PC-3 (cell line): ENCODE measurements around the gene UFC1. TPM values are rescaled to one million over a fixed set of nuclear protein-coding genes. Genes with fewer than 3 reads are reported as not detected.

Source experiments
- ATAC-seq: fragments of 200-7000 bp; cut with Tn5 transposase; 2 replicates; pipeline ENCODE4 v1.9.1; 2020; ENCODE audit warnings: mild to moderate bottlenecking, moderate library complexity
- BruUV-seq: library from RNA; stranded (reverse); fragments of 400-500 nt; replicated peaks from 2 replicates; lab custom pipeline; 2021; lab: Mats Ljungman, UMichigan
- CTCF ChIA-PET: fragments of 300-600 bp; sonication (Branson Sonifier 250); formaldehyde crosslinking; loops from one replicate; lab custom pipeline; 2022; ENCODE audit warnings: antibody characterized with exemption; lab: Charles Lee
- POLR2A ChIA-PET: fragments of 300-600 bp; sonication (Branson Sonifier 250); formaldehyde crosslinking; loops from one replicate; lab custom pipeline; 2022; ENCODE audit warnings: antibody characterized with exemption; ENCODE audit not compliant: unreplicated experiment; lab: Charles Lee
- DNase-seq: peaks from one replicate; pipeline ENCODE4 v3.0.0-alpha.2; 2015
- H2AFZ ChIP-seq: fragments of 300-600 bp; sonication (generic); 2 replicates; pipeline ENCODE4 v1.6.0; 2016; ENCODE audit warnings: antibody characterized with exemption, low read length
- H3F3A ChIP-seq: fragments of 300-600 bp; sonication (generic); one replicate; pipeline ENCODE4 v1.6.0; 2017; ENCODE audit warnings: antibody characterized with exemption, low read length, control low read depth, mild to moderate bottlenecking; ENCODE audit not compliant: unreplicated experiment
- H3K27ac ChIP-seq: fragments of 300-600 bp; sonication (generic); 2 replicates; pipeline ENCODE4 v1.5.1; 2016; ENCODE audit warnings: mild to moderate bottlenecking, low read length
- H3K27me3 ChIP-seq: fragments of 300-600 bp; sonication (generic); 2 replicates; pipeline ENCODE4 v1.6.1; 2016; ENCODE audit warnings: low read length, mixed read lengths
- H3K36me3 ChIP-seq: fragments of 300-600 bp; sonication (generic); 2 replicates; pipeline ENCODE4 v1.6.1; 2016; ENCODE audit warnings: low read depth, mixed run types, low read length, mixed read lengths
- H3K4me1 ChIP-seq: fragments of 300-600 bp; sonication (generic); 2 replicates; pipeline ENCODE4 v1.5.1; 2016; ENCODE audit warnings: low read length; ENCODE audit not compliant: insufficient read depth
- H3K4me2 ChIP-seq: fragments of 300-600 bp; sonication (generic); 2 replicates; pipeline ENCODE4 v1.6.0; 2016; ENCODE audit warnings: low read length
- H3K4me3 ChIP-seq: fragments of 300-600 bp; sonication (generic); 2 replicates; pipeline ENCODE4 v1.5.1; 2016; ENCODE audit warnings: mild to moderate bottlenecking, low read length, mixed read lengths
- H3K79me2 ChIP-seq: fragments of 300-600 bp; sonication (generic); 2 replicates; pipeline ENCODE4 v1.6.1; 2017; ENCODE audit warnings: low read length, mixed read lengths
- H3K9ac ChIP-seq: fragments of 300-600 bp; sonication (generic); 2 replicates; pipeline ENCODE4 v1.6.0; 2016; ENCODE audit warnings: mild to moderate bottlenecking, low read length
- H3K9me2 ChIP-seq: fragments of 300-600 bp; sonication (generic); replicated peaks from 2 replicates; pipeline ENCODE4 v1.6.1; 2016; ENCODE audit warnings: mixed run types, low read length, mixed read lengths
- H3K9me3 ChIP-seq: fragments of 300-600 bp; sonication (generic); 2 replicates; pipeline ENCODE4 v1.6.1; 2016; ENCODE audit warnings: low read length, mixed read lengths
- H4K20me1 ChIP-seq: fragments of 300-600 bp; sonication (generic); 2 replicates; pipeline ENCODE4 v1.6.1; 2016; ENCODE audit warnings: low read length, mixed read lengths
- CTCF ChIP-seq: fragments of 300-600 bp; sonication (generic); conservative IDR thresholded peaks from 2 replicates; pipeline ENCODE4 v1.5.1; 2017; ENCODE audit warnings: antibody characterized with exemption, low read depth, mild to moderate bottlenecking, low read length
- EZH2 ChIP-seq: fragments of 300-600 bp; sonication (generic); IDR thresholded peaks from one replicate; pipeline ENCODE4 v1.6.1; 2017; ENCODE audit warnings: antibody characterized with exemption, mild to moderate bottlenecking, low read length; ENCODE audit not compliant: unreplicated experiment
- EZH2phosphoT487 ChIP-seq: fragments of 300-600 bp; sonication (generic); IDR thresholded peaks from 2 replicates; pipeline ENCODE4 v1.6.1; 2018; ENCODE audit warnings: mild to moderate bottlenecking, antibody characterized with exemption, low read length, borderline replicate concordance
- intact Hi-C: fragments of 100-400 bp; cut with micrococcal nuclease; formaldehyde crosslinking; loops from 2 replicates; pipeline ENCODE4 v1.9.0; 2023
- total RNA-seq: library from RNA; depleted of rRNA; stranded (reverse); fragments of >200 nt; gene quantifications from 2 replicates; pipeline ENCODE4 v1.2.3, GENCODE V29; 2014

Gene UFC1
- total RNA-seq, 1 experiment from 2014 or later: 113 TPM

GRCh38 chr1:161195171-161195570 is 41.4 kb downstream of the UFC1 start:
- ATAC-seq (no peak), DNase-seq (no peak)
- BruUV-seq: no TSS peak
- Histone ChIP-seq H3K4me1 (peaks cover 5% of the 10 kb centered on the region; the same call in 1 of the 2 replicates), H3K4me3 (no peak overlapping the region), H3K27me3 (no peaks in the 10 kb centered on the region), H3K27ac (no peak overlapping the region), H3K4me2 (no peak overlapping the region), H3K36me3 (no peaks in the 10 kb centered on the region), H3K9me3 (no peaks in the 10 kb centered on the region), H3K79me2 (no peaks in the 10 kb centered on the region), H4K20me1 (no peaks in the 10 kb centered on the region), H3K9ac (no peak overlapping the region), H3F3A (no peaks in the 10 kb centered on the region), H3K9me2 (no peaks in the 10 kb centered on the region), H2AFZ (no peak overlapping the region)
- TF ChIP-seq EZH2phosphoT487 (no peak), EZH2 (no peak)
- CTCF ChIA-PET: interaction anchor here (1.6 kb wide), 1 partner anchor 30 kb away, joined by 8 read pairs; the partner anchor contains the start of gene TOMM40L
- POLR2A ChIA-PET: no interaction called here
- intact Hi-C loops: no loop called here

DNA sequence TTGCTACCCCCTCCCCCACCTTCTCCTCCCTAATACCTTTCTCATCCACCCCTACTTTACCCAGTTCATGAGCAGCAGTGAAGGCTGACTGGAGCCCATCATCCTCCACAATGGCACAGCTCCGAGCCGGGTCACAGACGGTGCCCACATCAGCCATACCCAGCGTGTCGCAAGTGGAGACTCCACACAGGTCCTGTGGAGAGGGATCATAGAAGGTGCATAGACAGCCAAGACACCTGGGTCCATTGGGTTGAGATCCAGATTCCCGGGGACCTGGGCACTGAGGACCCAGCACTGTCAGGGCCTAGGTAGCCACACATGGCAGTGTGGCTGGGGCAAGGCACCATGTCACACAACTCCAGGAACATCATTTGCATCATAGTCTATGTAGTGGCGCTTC is 42.3 kb downstream of the UFC1 start:
- no peaks in the 10 kb centered on the region for H3K36me3 ChIP-seq
- TF ChIP-seq EZH2phosphoT487 (no peak), EZH2 (no peak)
- no peaks in the 10 kb centered on the region for H3K9me3 ChIP-seq
- no peak for ATAC-seq
- POLR2A ChIA-PET: no interaction called here
- no peaks in the 10 kb centered on the region for H3K9me2 ChIP-seq
- no peak for DNase-seq
- no peak overlapping the region for H2AFZ ChIP-seq
- H3K79me2 ChIP-seq: no peaks in the 10 kb centered on the region
- no peak overlapping the region for H3K4me3 ChIP-seq
- intact Hi-C loops: no loop called here
- no peak overlapping the region for H3K27ac ChIP-seq
- BruUV-seq: no TSS peak
- no peaks in the 10 kb centered on the region for H3K27me3 ChIP-seq
- CTCF ChIA-PET: no interaction called here
- H3K9ac ChIP-seq: no peak overlapping the region
- H3F3A ChIP-seq: no peaks in the 10 kb centered on the region
- no peaks in the 10 kb centered on the region for H4K20me1 ChIP-seq
- no peak overlapping the region for H3K4me2 ChIP-seq
- H3K4me1 ChIP-seq: peaks cover 12% of the 10 kb centered on the region

DNA sequence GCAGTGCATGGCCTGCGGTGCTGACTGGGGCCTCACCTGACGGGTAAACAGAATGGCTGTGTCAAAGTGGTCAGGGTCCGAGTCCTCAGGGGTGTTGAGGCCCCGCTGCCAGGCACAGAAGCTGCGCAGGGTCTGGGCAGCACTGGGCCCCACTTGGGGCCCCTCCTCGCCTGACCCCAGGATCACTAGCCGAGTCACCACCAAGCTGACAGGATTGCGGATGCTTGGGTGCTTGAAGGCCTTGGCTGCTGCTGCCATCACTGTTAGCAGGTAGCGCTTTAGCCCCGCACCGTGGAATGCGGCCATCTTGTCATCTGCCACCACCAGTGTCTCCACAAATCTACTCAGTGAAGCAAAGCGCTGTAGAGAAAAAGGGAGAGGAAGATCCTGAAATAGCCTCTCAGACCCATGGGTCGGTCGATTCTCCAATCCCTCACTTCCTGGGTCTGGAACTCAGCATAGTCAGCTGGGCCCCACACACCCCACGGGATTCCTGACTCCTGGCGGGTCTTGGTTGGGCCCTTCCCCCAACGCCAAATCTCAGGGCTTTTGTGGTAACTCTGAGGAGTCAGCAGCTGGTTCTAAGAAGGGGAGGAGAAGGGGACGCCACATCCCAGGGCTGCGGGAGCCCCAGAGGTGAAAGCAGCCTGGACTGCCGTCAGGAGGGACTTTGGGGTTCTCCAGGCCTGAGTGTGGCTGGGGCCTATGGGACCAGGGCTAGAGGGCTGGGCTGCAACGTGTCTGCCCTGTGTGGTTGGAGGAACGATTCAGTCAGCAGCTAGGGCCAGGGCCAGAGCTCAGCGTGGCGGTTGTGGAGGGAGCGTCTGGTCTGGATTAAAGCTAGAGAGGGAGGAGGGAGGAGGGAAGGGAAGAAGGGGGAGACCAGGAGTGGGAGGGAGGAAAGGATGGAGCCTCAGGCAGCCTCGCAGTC is 43.0 kb downstream of the UFC1 start:
- Histone ChIP-seq H4K20me1 (no peaks in the 10 kb centered on the region), H3K9ac (no peak overlapping the region), H3K27ac (no peak overlapping the region), H3K4me2 (no peak overlapping the region), H3K4me1 (peaks cover 19% of the 10 kb centered on the region), H3K9me2 (no peaks in the 10 kb centered on the region), H2AFZ (no peak overlapping the region), H3F3A (no peaks in the 10 kb centered on the region), H3K9me3 (no peaks in the 10 kb centered on the region), H3K79me2 (no peaks in the 10 kb centered on the region), H3K27me3 (no peaks in the 10 kb centered on the region), H3K4me3 (no peak overlapping the region), H3K36me3 (no peaks in the 10 kb centered on the region)
- TF ChIP-seq EZH2phosphoT487 (no peak), CTCF (no peak), EZH2 (no peak)
- CTCF ChIA-PET: no interaction called here
- BruUV-seq: no TSS peak
- intact Hi-C loops: no loop called here
- DNase-seq (no peak), ATAC-seq (no peak)
- POLR2A ChIA-PET: no interaction called here
